GM12801 (cell line): ENCODE measurements around the gene BMP6.

Experiments
- TF ChIP-seq, protein P1 (sequence below): IDR thresholded peaks from one replicate; pipeline ENCODE4 v1.5.1; 2011; ENCODE audit warnings: control low read depth; ENCODE audit not compliant: insufficient read length; ENCODE audit errors: extremely low read depth

The BMP6 gene

GRCh38 chr6:7896465-7896987 lies 170.6 kb downstream of the BMP6 start:
- TF ChIP-seq, protein P1, sequence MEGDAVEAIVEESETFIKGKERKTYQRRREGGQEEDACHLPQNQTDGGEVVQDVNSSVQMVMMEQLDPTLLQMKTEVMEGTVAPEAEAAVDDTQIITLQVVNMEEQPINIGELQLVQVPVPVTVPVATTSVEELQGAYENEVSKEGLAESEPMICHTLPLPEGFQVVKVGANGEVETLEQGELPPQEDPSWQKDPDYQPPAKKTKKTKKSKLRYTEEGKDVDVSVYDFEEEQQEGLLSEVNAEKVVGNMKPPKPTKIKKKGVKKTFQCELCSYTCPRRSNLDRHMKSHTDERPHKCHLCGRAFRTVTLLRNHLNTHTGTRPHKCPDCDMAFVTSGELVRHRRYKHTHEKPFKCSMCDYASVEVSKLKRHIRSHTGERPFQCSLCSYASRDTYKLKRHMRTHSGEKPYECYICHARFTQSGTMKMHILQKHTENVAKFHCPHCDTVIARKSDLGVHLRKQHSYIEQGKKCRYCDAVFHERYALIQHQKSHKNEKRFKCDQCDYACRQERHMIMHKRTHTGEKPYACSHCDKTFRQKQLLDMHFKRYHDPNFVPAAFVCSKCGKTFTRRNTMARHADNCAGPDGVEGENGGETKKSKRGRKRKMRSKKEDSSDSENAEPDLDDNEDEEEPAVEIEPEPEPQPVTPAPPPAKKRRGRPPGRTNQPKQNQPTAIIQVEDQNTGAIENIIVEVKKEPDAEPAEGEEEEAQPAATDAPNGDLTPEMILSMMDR: no peak

DNA sequence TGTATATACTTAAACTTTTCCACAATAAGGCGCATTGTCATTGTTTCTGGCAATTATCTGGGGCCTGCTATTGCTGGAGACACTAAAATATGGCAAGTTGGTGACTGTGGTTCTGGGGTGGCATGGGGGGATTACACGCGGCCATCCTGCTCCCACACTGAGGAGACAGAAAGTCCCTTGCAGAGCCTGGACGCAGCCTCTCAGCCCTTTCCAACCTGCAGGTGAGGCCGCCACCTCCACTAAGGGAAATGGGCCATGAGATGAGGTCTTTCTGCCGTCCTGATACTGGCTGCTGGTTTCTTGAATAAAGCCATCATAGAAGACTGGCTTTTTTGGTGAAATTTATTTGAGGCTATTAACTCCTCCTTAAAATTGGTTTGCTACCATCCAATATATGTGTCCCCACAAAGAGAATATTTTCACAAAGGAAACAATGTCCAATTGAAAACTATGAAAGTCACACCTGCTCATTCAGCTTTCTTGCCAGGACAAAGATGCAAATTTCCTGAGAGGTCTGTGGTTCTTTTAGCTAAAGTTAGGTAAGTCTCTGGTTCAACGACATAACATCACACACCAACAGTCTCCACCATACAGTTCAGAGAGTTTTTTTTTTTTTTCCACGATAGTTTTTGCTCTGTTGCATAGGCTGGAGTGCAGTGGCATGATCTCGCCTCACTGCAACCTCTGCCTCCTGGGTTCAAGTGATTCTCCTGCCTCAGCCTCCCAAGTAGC lies 171.7 kb downstream of the BMP6 start:
- TF ChIP-seq, protein P1: no peak

DNA sequence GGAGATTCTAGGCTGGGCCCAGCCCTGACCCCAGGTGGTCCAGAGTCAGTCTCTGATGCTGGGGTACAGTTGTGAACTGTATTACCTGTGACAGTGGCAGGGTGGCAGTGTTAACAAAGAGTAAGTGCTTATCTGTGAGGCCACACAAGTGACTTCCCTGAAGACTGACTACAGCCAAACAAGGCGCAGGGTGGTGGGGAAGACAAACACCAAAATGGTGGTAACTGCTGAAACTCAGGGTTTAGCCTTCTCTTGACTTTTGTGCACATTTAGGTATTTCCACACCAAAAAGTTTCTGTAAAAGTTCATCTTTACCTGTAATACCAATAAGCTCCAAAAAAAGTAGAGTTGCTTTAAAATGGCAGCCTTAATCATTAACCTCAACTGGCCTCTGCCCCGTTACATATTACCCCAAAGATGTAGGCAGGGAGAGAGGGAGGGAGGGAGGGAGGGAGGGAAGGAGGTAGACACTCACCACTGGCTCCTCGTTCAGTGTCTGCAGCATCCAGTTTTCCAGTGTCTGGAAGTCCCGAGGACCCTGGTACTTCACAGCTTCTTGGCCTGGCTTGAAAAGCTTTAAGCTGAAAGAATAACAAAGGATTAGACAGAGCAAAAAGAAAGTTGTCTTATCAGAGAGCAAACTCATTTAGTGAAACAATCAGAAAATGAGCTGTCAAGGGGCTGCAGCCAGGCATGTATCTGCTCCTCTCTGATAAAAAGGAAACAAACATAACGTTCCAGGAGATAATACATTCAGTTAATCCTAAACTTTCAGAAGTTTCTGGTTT lies 173.4 kb downstream of the BMP6 start:
- TF ChIP-seq, protein P1: no peak

DNA sequence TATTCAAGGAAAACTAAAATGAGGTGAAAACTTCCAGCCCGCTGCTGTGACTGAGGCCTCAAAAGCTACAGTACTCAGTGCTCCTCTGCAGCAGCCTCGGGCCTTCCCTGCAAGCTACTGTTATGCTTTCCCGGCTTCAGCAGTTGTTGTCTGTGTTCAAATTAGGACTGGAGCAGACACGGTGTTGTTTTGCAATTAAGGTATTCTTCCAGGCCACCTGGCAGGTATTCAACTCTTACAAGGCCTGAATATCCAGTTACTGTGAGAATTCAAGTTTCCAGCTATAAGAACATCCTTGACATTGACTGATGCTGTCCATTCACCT lies 174.0 kb downstream of the BMP6 start:
- TF ChIP-seq, protein P1: no peak

GRCh38 chr6:7900621-7901020 lies 174.7 kb downstream of the BMP6 start:
- TF ChIP-seq, protein P1: no peak

DNA sequence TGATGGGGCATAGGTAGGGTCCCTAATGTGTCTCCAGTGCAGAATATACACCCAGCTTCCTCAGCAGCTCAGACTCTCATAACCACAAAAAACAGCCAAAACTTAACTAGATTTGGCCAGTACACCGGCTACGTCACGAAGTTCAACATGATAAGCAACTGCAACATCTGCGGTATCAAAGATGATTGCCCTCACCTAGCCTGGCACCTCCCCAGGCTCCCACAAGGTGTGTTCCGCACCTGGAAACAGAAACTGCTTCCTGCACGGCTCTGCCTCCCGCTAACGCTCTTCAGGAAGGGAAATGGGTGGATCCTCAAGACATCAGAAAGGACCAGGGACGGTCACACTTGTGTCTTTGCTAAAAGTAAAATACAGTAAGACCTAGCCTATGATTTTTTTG lies 175.2 kb downstream of the BMP6 start:
- TF ChIP-seq, protein P1: no peak

DNA sequence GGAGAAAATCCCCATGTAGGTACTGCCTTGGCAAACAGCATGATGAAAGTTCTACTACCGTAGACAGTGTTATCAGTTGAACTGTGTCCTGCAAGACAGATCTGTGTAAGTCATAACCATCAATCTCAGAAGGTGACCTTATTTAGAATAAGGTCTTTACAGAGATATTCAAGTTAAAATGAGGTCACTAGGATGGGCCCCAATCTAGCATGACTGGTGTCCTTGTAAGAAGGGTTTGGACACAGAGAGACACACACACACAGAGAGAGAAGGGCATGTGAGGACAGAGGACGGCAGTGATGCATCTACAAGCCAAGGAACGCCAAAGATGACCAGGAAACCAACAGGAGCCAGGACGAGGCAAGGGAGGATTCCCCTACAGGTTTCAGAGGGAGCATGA lies 175.9 kb downstream of the BMP6 start:
- TF ChIP-seq, protein P1: no peak
